Measurements from ENCODE around the gene EDAR. TPM values are rescaled to one million over a fixed set of nuclear protein-coding genes. Genes with fewer than 3 reads are reported as not detected.

The EDAR gene
- total and polyA plus RNA-seq, 9 of the 15 experiments (the other 6 are each of a cell fraction or from before 2014, with no cell fraction given): 0.01 TPM; not detected in 8

DNA sequence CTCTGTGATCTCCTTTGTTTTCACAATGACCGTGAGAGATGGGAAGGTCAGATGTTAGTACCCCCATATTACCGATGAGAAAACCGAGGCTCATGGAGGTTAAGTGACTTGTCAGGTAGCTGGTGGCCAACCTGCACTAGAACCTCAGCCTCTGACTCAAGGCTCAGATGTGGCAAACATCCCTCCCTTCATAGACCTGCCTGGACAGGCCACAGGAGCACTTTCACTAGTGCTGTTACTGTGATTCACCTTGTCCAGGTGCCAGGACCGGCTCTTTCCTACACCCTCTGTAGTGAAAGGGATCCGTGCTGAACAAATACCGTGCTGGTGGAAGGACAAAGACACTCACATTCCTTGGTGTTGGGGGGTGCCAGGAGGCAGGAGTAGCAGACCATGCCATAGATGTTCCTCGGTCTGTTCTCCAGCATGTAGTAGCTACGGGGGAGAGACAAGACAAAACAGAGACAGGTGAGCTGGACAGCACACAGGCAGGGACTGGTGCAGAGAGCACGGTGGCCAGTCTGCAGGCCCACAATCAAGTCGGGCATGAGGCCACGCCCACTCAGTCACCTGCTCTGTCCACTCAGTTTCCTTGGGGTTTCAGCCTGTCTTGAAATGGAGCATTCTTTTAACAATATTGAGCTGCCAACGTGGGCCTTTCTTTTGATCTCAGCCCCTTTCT is 65.9 kb downstream of the EDAR start:
- in situ Hi-C loops (cut with MboI) (no loop called here), intact Hi-C loops (cut with micrococcal nuclease) (no loop called here)
- Histone ChIP-seq H3K9me1 (ENCODE audit: control insufficient read depth, insufficient read depth, low read length) (no peaks in the 10 kb centered on the region), H3K79me2 (ENCODE audit: control insufficient read depth, insufficient read depth, low read length) (no peaks in the 10 kb centered on the region), H3K4me3 (no peak overlapping the region), H4K20me1 (replicated peaks; ENCODE audit: control insufficient read depth, insufficient read depth, low read length) (peaks cover 9% of the 10 kb centered on the region; the same call in 1 of the 2 replicates), H3K4me2 (ENCODE audit: insufficient read depth, low read length) (no peak overlapping the region), H2AFZ (ENCODE audit: low read depth, low read length) (no peak overlapping the region), H3K4me1 (replicated peaks in 1 of 2; ENCODE audit: control insufficient read depth in 2 of 2, insufficient read depth in 2 of 2, low read length in 2 of 2) (no peaks in the 10 kb centered on the region), H3K36me3 (ENCODE audit: control insufficient read depth, insufficient read depth, low read length) (no peaks in the 10 kb centered on the region), H3K9me3 (replicated peaks; ENCODE audit: control insufficient read depth, insufficient read depth, low read depth, low read length) (no peaks in the 10 kb centered on the region), H3K9ac (ENCODE audit: insufficient read depth in 1 of 2, low read depth in 2 of 2, low read length in 2 of 2) (no peak overlapping the region), H3K27me3 (ENCODE audit: control insufficient read depth in 2 of 2, insufficient read depth in 2 of 2, low read length in 2 of 2) (peaks cover 45 to 96% of the 10 kb centered on the region in 2 experiments), H3K27ac (ENCODE audit: extremely low read depth, low read depth, low read length) (no peak overlapping the region)
- BruUV-seq (replicated peaks): no TSS peak
- ATAC-seq: peak; percentile 24; the same call in 2 of the 3 replicates
- no peak for DNase-seq (ENCODE audit: extremely low read depth in 1 of 4, low spot score in 3 of 4)
- FAIRE-seq: no peak
- POLR2A ChIA-PET: interaction anchor here (1.4 kb wide), 1 partner anchor 12 kb away, joined by 3 read pairs; no protein-coding TSS in a partner anchor
- WGBS (ENCODE audit: insufficient coverage, low coverage, missing lambda C conversion rate): 0% methylated on average over 12 of the region's 12 CpGs
- CTCF ChIA-PET (ENCODE audit: low intra/inter-chr PET ratio): no interaction called here
- TF ChIP-seq EZH2 (IDR thresholded peaks at IDR 0.05; ENCODE audit: borderline replicate concordance, low read depth, low read length) (no peak), STAG1 (CRISPR knock-in tag; IDR thresholded peaks at IDR 0.05; ENCODE audit: borderline replicate concordance) (no peak), PML (IDR thresholded peaks at IDR 0.05; ENCODE audit: low read length) (no peak), FOXA3 (CRISPR knock-in tag; conservative IDR thresholded peaks at IDR 0.05 in 1 of 2, IDR thresholded peaks at IDR 0.05 in 1 of 2) (no peak), NR4A1 (CRISPR knock-in tag; IDR thresholded peaks at IDR 0.05) (no peak), NR4A1 (tag; IDR thresholded peaks at IDR 0.05) (no peak), ZNF3 (CRISPR knock-in tag; IDR thresholded peaks at IDR 0.05) (no peak), RERE (CRISPR knock-in tag; IDR thresholded peaks at IDR 0.05; ENCODE audit: borderline replicate concordance) (no peak)
- TF ChIP-seq, protein P1, sequence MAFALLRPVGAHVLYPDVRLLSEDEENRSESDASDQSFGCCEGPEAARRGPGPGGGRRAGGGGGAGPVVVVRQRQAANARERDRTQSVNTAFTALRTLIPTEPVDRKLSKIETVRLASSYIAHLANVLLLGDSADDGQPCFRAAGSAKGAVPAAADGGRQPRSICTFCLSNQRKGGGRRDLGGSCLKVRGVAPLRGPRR (CRISPR knock-in tag; IDR thresholded peaks at IDR 0.05): no peak
- TF ChIP-seq, protein P2, sequence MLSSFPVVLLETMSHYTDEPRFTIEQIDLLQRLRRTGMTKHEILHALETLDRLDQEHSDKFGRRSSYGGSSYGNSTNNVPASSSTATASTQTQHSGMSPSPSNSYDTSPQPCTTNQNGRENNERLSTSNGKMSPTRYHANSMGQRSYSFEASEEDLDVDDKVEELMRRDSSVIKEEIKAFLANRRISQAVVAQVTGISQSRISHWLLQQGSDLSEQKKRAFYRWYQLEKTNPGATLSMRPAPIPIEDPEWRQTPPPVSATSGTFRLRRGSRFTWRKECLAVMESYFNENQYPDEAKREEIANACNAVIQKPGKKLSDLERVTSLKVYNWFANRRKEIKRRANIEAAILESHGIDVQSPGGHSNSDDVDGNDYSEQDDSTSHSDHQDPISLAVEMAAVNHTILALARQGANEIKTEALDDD (IDR thresholded peaks at IDR 0.05): no peak
- TF ChIP-seq, protein P3, sequence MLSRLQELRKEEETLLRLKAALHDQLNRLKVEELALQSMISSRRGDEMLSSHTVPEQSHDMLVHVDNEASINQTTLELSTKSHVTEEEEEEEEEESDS (CRISPR knock-in tag; IDR thresholded peaks at IDR 0.05): no peak

Data from K562 (cell line).